Central memory CD4-positive, alpha-beta T cell (primary cell): ENCODE measurements around the gene ZNHIT2.

Source experiments
- DNase-seq: peaks from one replicate; pipeline ENCODE4 v3.0.0; 2022

The ZNHIT2 gene

DNA sequence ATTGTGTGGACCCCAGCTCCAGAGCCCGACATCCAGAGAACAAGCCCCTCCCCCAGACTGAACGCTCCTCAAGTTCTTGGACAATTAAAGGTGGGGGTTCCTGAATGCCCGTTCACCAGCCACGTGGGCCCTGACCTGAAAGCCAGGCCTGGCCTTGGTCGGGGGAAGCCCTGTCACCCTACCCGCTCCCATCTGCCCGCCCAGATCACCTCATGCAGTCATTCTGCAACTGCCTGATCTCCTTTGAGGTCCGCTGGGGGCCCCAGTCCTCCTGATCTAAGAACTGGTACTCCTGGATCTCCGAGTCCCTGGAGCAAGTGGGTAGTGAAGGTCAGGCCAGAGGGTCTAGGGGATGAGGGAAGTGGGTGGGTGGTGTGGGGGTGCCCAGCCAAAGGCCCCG is 50.1 kb downstream of the ZNHIT2 start:
- no peak for DNase-seq

DNA sequence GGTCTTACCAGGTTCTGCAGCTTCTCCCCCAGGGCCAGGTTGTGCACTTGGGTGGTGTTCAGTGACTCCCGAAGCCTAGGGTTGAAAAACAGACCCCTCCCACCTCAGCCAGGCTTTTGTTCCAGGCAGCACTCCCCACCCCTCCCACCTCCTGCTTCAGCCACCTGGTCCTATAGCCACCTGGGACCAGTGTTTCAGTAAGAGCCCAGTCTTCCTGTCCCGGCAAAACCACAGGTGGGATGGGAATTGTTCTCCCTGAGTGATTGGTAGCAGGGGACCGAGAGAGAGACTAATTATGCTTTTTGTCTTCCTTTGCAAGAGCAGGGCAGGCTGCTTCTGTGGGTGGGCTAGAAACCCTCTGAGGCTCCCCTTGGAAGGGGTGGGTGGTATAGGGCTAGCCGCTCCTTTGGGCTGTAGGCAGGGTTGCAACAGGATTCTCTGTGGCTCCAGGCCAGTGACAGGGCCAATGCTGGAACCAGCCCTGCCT is 50.7 kb downstream of the ZNHIT2 start:
- no peak for DNase-seq
